CD4-positive, alpha-beta T cell treated with Interleukin-10 for 1 hour (primary cell): ENCODE data around the gene CHST7.
"Not testable (repeated sequence)": the region's sequence is repeated elsewhere in the genome, so short reads cannot be mapped to it uniquely, and the experiment has no call there.

Source experiments
- DNase-seq: peaks from one replicate; pipeline ENCODE4 v3.0.0-alpha.2; 2020

Gene CHST7

GRCh38 chrX:46573331-46573891 is at the start of gene CHST7:
Gene CHST7 (plus strand): TSS chrX:46573765. CDS start chrX:46573932, 167 bp downstream.
- DNase-seq: peak; percentile 69

- not testable (repeated sequence) for DNase-seq
Observed at GRCh38 chrX:46528640-46529039, 44.9 kb upstream of the CHST7 start.

- DNase-seq: not testable (repeated sequence)
Observed at GRCh38 chrX:46529740-46530403, 43.7 kb upstream of the CHST7 start.

- not testable (repeated sequence) for DNase-seq
Observed at GRCh38 chrX:46530404-46530908, 43.1 kb upstream of the CHST7 start.

GRCh38 chrX:46531442-46531841 is 42.1 kb upstream of the CHST7 start:
- no peak for DNase-seq

GRCh38 chrX:46543441-46543840 is 30.1 kb upstream of the CHST7 start:
- no peak for DNase-seq

GRCh38 chrX:46544527-46544926 is 29.0 kb upstream of the CHST7 start:
- not testable (repeated sequence) for DNase-seq

- DNase-seq: peak; percentile 94
Observed at GRCh38 chrX:46545111-46546005, 28.2 kb upstream of the CHST7 start, which contains the start of gene ZNF674. Gene ZNF674 (minus strand): TSS chrX:46545421. CDS start chrX:46542087, 3,334 bp downstream.

- no peak for DNase-seq
Observed at GRCh38 chrX:46547857-46548256, 25.7 kb upstream of the CHST7 start.

GRCh38 chrX:46549914-46550313 is 23.7 kb upstream of the CHST7 start:
- DNase-seq: no peak

GRCh38 chrX:46551494-46552128 is 22.0 kb upstream of the CHST7 start:
- DNase-seq: no peak

- DNase-seq: no peak
Observed at GRCh38 chrX:46553935-46554334, 19.6 kb upstream of the CHST7 start.

- peak; percentile 16 for DNase-seq
Observed at GRCh38 chrX:46554942-46555341, 18.6 kb upstream of the CHST7 start.

- DNase-seq: no peak
Observed at GRCh38 chrX:46559062-46559461, 14.5 kb upstream of the CHST7 start.

- DNase-seq: peak; percentile 8
Observed at GRCh38 chrX:46561824-46562657, 11.5 kb upstream of the CHST7 start.

- DNase-seq: no peak
Observed at GRCh38 chrX:46567388-46567787, 6.2 kb upstream of the CHST7 start.

- no peak for DNase-seq
Observed at GRCh38 chrX:46569621-46570020, 3.9 kb upstream of the CHST7 start.

GRCh38 chrX:46571423-46572339 is 1.9 kb upstream of the CHST7 start:
- DNase-seq: no peak

- DNase-seq: peak; percentile 50
Observed at GRCh38 chrX:46572340-46572936, 1.1 kb upstream of the CHST7 start.
